Activated T-helper 1 cell treated with anti-CD3 and anti-CD28 coated beads, Interleukin-2, amount 50 U/mL, for 16 hours (primary cell): ENCODE data around the gene SLC30A3.

Experiments
- DNase-seq, 2 donors: peaks; one replicate each; pipeline ENCODE4 v3.0.0-alpha.2; 2020; ENCODE audit warnings: low read depth in 1 of 2, low spot score in 1 of 2

Gene SLC30A3

DNA sequence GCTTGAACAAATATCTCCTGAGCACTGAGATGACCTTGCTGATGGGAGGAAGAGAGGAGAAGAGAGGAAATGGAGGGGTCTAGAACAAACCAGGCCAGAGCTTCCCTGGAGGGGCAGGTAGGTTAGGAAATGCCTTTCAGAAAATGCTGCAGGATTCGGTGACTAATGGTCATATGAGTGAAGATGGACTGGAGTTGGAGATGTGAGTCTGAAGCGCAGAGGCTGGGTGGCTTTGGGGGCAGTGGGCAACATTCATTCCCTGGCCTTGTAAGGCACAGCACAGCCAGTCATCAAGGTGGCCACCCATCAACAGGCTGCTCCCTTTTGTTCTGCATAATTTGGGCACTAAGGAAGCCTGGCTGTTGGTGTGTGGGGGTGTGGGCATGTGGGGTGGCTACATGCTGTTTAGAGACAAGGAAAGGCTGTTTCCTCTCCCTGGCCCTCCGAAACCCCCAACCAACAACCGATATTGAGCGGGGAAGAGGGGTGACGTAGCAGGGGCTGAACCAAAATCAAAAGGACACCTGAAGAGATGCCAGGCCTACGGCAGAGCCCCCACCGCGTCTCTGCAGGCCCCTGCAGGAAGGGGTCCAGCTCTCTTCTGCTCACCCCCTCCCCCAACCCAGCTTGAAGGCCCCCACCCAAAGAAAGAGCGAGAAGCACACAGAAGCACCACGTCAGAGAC, 1.5 kb downstream of the SLC30A3 start:
- no peak for DNase-seq

- DNase-seq = no peak
Measured at GRCh38 chr2:27258051-27258450, 4.8 kb downstream of the SLC30A3 start.

DNA sequence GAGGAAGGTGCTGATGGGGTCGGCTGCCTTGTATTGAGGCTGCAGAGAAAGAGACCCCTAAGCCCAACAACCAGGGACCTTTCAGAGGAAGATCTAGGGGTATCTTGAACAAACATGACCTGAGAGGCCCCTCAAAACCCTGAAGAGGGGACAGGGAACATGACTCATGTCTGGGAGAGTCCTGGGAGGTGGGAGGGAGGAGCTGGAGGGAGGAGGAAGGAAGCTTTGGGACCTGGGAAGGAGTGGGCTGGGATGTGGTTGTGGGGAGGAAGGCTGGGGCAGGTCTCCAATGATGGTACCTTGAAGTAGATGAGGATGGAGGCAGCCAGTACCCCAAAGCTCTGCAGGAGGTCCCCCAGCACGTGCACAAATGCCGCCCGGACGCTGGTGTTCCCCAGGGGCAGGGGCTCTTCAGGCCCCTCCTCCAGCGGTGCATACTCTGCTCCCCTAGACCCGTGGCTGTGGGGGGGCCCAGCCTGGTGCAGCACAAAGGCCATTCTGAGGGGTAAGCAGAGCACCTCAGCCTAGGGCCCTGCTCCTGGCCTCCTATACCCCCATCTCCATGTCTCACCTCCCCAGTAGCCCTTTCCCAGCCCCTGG, 5.9 kb downstream of the SLC30A3 start:
- no peak for DNase-seq

DNA sequence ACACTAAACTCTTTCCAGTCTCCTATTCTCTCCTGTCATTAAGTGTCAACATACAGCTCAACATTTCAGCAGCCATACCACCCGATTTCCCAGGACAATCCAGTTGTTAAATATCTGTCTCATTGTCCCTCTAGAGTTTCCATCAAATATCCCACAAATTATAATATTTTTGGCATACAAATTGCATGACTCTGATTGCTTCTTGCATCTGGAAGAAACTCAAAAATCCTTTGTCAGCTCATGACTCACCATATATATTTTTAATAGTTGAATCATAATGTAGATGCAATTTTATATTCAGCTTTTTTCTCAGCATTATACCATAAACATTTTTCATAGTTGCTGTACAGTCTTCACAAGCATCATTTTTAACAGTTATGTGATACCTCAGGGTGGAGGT, 7.2 kb downstream of the SLC30A3 start:
- no peak for DNase-seq

DNA sequence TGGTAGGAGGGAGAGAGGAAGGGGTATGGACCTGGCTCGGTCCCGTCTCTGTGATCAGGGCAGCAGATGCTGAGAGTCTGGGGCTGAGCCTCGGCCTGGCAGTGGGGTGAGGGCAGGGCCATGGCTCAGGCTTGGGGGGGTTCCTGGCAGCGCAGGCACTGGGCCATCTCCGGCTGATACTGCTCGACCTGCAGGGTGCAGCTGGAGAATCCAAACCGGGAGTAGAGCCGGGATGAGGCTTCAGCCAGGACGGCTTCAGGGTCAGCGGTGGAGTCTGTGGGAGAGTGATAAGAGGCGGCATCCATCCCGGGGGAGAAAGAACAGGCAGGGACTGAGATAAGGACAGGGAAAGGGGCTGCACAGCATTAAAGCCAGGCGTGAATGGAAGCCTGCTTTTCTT, 7.7 kb downstream of the SLC30A3 start:
- DNase-seq = no peak

GRCh38 chr2:27251766-27252165, 11.1 kb downstream of the SLC30A3 start:
- DNase-seq = no peak

GRCh38 chr2:27250652-27251379, 12.0 kb downstream of the SLC30A3 start:
- no peak for DNase-seq

- DNase-seq = peak in 1 of 2 donors; percentile 15
Measured at GRCh38 chr2:27249891-27250651, 12.8 kb downstream of the SLC30A3 start.

- no peak for DNase-seq
Measured at GRCh38 chr2:27249159-27249890, 13.5 kb downstream of the SLC30A3 start.

- DNase-seq = no peak
Measured at GRCh38 chr2:27247893-27248292, 15.0 kb downstream of the SLC30A3 start.

GRCh38 chr2:27245626-27246025, 17.2 kb downstream of the SLC30A3 start:
- no peak for DNase-seq

DNA sequence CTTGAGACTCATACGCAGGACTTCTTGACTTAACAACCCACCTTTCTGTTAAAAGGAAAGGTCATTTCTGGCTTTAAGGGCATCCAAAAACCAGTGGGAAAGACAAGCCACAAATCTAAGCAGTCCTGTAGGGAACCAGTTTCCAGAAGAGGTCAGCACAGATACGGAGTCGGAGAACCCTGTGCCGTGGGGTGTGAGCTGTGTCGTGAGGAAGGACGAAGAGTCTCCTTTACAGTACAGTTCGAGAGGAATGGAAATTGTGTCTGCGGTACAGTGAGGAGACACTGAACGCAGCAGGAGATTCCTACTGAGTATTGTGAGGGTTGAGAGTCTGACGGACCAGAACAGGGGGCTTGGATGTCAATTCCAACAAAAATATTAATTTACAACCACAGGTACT, 17.7 kb downstream of the SLC30A3 start:
- DNase-seq = no peak

- no peak for DNase-seq
Measured at GRCh38 chr2:27243391-27244130, 19.3 kb downstream of the SLC30A3 start.

GRCh38 chr2:27242614-27242951, 20.3 kb downstream of the SLC30A3 start:
- no peak for DNase-seq

DNA sequence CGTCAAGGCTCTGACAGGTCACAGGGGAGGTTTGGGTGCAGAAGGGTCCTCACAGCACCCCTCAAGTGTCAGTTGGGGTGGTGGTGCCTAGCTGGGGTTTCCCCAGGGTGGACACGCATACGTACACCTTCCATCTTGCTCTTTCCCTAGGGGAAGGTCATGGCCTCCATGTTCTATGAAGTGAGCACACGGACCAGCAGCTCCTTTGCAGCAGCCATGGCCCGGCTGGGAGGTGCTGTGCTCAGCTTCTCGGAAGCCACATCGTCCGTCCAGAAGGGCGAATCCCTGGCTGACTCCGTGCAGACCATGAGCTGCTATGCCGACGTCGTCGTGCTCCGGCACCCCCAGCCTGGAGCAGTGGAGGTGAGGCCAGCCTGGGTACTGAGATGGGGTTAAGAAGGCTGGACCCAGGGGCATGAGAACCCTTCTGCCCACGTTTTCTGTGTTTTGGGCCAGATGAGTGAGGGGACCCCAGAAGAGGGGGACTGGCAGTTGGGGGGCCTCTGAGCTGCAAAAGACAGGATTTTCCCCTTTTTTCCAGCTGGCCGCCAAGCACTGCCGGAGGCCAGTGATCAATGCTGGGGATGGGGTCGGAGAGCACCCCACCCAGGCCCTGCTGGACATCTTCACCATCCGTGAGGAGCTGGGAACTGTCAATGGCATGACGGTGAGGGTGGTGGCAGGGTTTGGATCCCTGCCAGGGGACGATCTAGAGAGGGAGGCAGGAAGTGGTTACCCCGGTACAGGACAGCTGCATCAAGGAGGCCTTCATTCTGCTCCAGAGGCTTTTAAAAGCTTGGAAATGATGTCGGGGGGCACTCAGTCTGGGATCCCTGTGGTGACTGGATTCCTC, 20.9 kb downstream of the SLC30A3 start:
- no peak for DNase-seq

GRCh38 chr2:27240406-27240805, 22.4 kb downstream of the SLC30A3 start:
- no peak for DNase-seq

DNA sequence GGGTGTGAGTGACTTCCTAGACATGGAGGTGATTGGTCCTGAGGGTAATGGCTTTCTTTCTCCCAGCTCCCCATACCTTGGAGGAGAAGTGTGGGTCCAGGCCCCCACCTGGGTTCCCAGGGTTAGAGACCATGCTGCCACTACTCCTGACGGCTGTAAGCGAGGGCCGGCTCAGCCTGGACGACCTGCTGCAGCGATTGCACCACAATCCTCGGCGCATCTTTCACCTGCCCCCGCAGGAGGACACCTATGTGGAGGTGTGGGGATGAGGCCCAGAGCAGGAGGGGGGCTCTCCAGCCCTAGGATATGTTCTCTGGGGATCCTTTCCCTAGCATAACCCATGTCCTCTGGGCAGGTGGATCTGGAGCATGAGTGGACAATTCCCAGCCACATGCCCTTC, 23.9 kb downstream of the SLC30A3 start:
- DNase-seq = no peak

- DNase-seq = no peak
Measured at GRCh38 chr2:27237341-27237945, 25.4 kb downstream of the SLC30A3 start.

- DNase-seq = no peak
Measured at GRCh38 chr2:27236626-27237025, 26.2 kb downstream of the SLC30A3 start.
